Suprapubic skin (tissue), 4 donors: Measurements from ENCODE around the gene RGMA. TPM values are rescaled to one million over a fixed set of nuclear protein-coding genes. Genes with fewer than 3 reads are reported as not detected.

Experiments
- DNase-seq, 2 donors: peaks; one replicate each; pipeline ENCODE4 v3.0.0-alpha.2; 2019; ENCODE audit warnings: low spot score in 2 of 2
- H3K27ac ChIP-seq: fragments of 200-600 bp; sonication (generic); one replicate; pipeline ENCODE4 v1.5.1; 2019
- H3K27me3 ChIP-seq: fragments of 200-600 bp; sonication (generic); one replicate; pipeline ENCODE4 v1.5.1; 2019
- H3K36me3 ChIP-seq: fragments of 200-600 bp; sonication (generic); one replicate; pipeline ENCODE4 v1.5.1; 2019
- H3K4me1 ChIP-seq: fragments of 200-600 bp; sonication (generic); one replicate; pipeline ENCODE4 v1.5.1; 2019
- H3K4me3 ChIP-seq: fragments of 200-600 bp; sonication (generic); one replicate; pipeline ENCODE4 v1.5.1; 2019; ENCODE audit warnings: mild to moderate bottlenecking
- H3K9me3 ChIP-seq: fragments of 200-600 bp; sonication (generic); one replicate; pipeline ENCODE4 v1.5.1; 2019
- CTCF ChIP-seq, 2 donors: fragments of 200-600 bp in 1 of 2; fragments of 450-650 bp in 1 of 2; sonication (generic) in 1 of 2; IDR thresholded peaks; one replicate each; pipeline ENCODE4 v1.5.1; 2016 to 2019; ENCODE audit warnings: antibody characterized with exemption in 2 of 2, mild to moderate bottlenecking in 1 of 2, moderate library complexity in 1 of 2
- EP300 ChIP-seq: sonication (generic); formaldehyde crosslinking; IDR thresholded peaks from one replicate; pipeline ENCODE4 v1.6.1; 2017; ENCODE audit warnings: antibody characterized with exemption
- POLR2A ChIP-seq, 2 donors: fragments of 450-650 bp; IDR thresholded peaks; one replicate each; pipeline ENCODE4 v1.6.1; 2017; ENCODE audit warnings: antibody characterized with exemption in 2 of 2, mild to moderate bottlenecking in 2 of 2, moderate library complexity in 2 of 2
- POLR2AphosphoS5 ChIP-seq, 3 donors: sonication (generic); formaldehyde crosslinking; IDR thresholded peaks; one replicate each; pipeline ENCODE4 v1.6.1; 2017; ENCODE audit warnings: antibody characterized with exemption in 3 of 3
- WGBS: methylation state at CpG from one replicate; pipeline ENCODE4 v1.1.5; 2018; 5-methylcytosine and 5-hydroxymethylcytosine counted together
- total RNA-seq, 4 donors: library from RNA; depleted of rRNA; stranded (reverse); fragments of >200 nt; gene quantifications; one replicate each; pipeline ENCODE4 v1.1.0, GENCODE V29; 2016

The RGMA gene
- total RNA-seq, 4 donors from 2014 or later, result 11.1 to 18.7 (median 15.6) TPM

- H3K27ac ChIP-seq, result no peak overlapping the region
Observed at GRCh38 chr15:93045191-93045785, 43.7 kb downstream of the RGMA start.

GRCh38 chr15:93044301-93045190, 44.5 kb downstream of the RGMA start:
- TF ChIP-seq POLR2A (IDR thresholded peaks at IDR 0.05) (no peak), CTCF (IDR thresholded peaks at IDR 0.05) (no peak), POLR2AphosphoS5 (IDR thresholded peaks at IDR 0.05) (no peak), EP300 (no peak)
- peaks cover 41% of the 10 kb centered on the region for H3K36me3 ChIP-seq
- 86% methylated on average over 15 of the region's 46 CpGs for WGBS

More at GRCh38 chr15:93045191-93045785, 43.7 kb downstream of the RGMA start:
- peak in 1 of 2 donors; percentile 70 for DNase-seq
- Histone ChIP-seq H3K36me3 (peaks cover 41% of the 10 kb centered on the region), H3K4me3 (no peak overlapping the region), H3K27me3 (no peaks in the 10 kb centered on the region), H3K9me3 (no peaks in the 10 kb centered on the region), H3K4me1 (peaks cover 43% of the 10 kb centered on the region)
- WGBS, result over 99% methylated on average over 22 of the region's 27 CpGs
- TF ChIP-seq EP300, result no peak
- no peak for TF ChIP-seq POLR2AphosphoS5 (IDR thresholded peaks at IDR 0.05)
- no peak for TF ChIP-seq CTCF (IDR thresholded peaks at IDR 0.05)
- no peak for TF ChIP-seq POLR2A (IDR thresholded peaks at IDR 0.05)

GRCh38 chr15:93043621-93044300, 45.2 kb downstream of the RGMA start:
- H3K27ac ChIP-seq, result no peak overlapping the region
- 58% methylated on average over 10 of the region's 12 CpGs for WGBS
- TF ChIP-seq POLR2A (IDR thresholded peaks at IDR 0.05) (no peak), POLR2AphosphoS5 (IDR thresholded peaks at IDR 0.05) (no peak), EP300 (no peak), CTCF (IDR thresholded peaks at IDR 0.05) (no peak)
- no peaks in the 10 kb centered on the region for H3K27me3 ChIP-seq
- H3K9me3 ChIP-seq, result no peaks in the 10 kb centered on the region
- peaks cover 38% of the 10 kb centered on the region for H3K36me3 ChIP-seq
- DNase-seq, result no peak
- H3K4me3 ChIP-seq, result no peak overlapping the region
- peaks cover 28% of the 10 kb centered on the region for H3K4me1 ChIP-seq

More at GRCh38 chr15:93044301-93045190, 44.5 kb downstream of the RGMA start:
- no peak overlapping the region for H3K27ac ChIP-seq
- no peak overlapping the region for H3K4me3 ChIP-seq
- H3K27me3 ChIP-seq, result no peaks in the 10 kb centered on the region
- DNase-seq, result peak in 1 of 2 donors; percentile 76
- H3K9me3 ChIP-seq, result no peaks in the 10 kb centered on the region
- peaks cover 36% of the 10 kb centered on the region for H3K4me1 ChIP-seq

- no peak overlapping the region for H3K27ac ChIP-seq
- H3K4me3 ChIP-seq, result no peak overlapping the region
- H3K27me3 ChIP-seq, result no peaks in the 10 kb centered on the region
- 84% methylated on average over 16 of the region's 18 CpGs for WGBS
- peaks cover 33% of the 10 kb centered on the region for H3K36me3 ChIP-seq
- H3K9me3 ChIP-seq, result no peaks in the 10 kb centered on the region
- peaks cover 24% of the 10 kb centered on the region for H3K4me1 ChIP-seq
- DNase-seq, result peak in 1 of 2 donors; percentile 39
- TF ChIP-seq POLR2A (IDR thresholded peaks at IDR 0.05) (no peak), EP300 (no peak), CTCF (IDR thresholded peaks at IDR 0.05) (no peak), POLR2AphosphoS5 (IDR thresholded peaks at IDR 0.05) (no peak)
Observed at GRCh38 chr15:93042691-93043378, 46.2 kb downstream of the RGMA start.
